HEK293T (cell line): ENCODE results near the gene PSMA5.

Experiments used
- ARNT ChIP-seq: fragments of 450-650 bp; IDR thresholded peaks from 2 replicates; pipeline ENCODE4 v1.6.1; 2017; ENCODE audit warnings: mild to moderate bottlenecking
- SP1 ChIP-seq: fragments of 450-650 bp; IDR thresholded peaks from 2 replicates; pipeline ENCODE4 v1.6.1; 2017

DNA sequence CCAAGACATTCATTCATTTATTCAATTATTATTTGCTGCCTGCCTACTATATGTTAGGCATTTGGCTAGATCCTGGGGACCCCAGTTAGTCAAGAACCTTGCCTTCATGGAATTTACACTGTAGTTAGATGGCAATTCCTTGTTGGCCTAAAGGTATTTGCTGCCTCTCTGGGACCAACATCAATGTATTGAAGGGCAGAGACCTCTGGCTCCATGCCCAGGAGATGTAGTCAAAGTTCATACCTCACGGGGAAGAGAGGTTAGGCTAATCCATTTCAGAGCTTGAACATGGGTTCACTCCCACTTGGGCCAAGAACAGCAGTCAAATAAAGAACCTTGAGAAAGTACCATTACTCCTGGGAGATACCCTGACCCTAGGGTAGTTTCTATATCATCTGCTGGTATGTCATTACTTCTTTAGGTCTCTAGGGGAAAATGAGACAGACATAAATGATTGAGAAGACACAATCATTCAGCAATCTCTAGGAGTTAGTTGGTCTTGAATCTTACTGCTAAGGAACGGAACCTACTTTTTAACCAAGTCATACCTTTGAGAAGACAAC lies 60.5 kb downstream of the PSMA5 start:
- no peak for TF ChIP-seq SP1
- no peak for TF ChIP-seq ARNT
